Measurements from ENCODE around the gene DIS3.
A peak's percentile ranks its signal among the peaks of the same experiment; 100 is the strongest.
"Not testable (repeated sequence)": the region's sequence is repeated elsewhere in the genome, so short reads cannot be mapped to it uniquely, and the experiment has no call there.

The DIS3 gene, protein sequence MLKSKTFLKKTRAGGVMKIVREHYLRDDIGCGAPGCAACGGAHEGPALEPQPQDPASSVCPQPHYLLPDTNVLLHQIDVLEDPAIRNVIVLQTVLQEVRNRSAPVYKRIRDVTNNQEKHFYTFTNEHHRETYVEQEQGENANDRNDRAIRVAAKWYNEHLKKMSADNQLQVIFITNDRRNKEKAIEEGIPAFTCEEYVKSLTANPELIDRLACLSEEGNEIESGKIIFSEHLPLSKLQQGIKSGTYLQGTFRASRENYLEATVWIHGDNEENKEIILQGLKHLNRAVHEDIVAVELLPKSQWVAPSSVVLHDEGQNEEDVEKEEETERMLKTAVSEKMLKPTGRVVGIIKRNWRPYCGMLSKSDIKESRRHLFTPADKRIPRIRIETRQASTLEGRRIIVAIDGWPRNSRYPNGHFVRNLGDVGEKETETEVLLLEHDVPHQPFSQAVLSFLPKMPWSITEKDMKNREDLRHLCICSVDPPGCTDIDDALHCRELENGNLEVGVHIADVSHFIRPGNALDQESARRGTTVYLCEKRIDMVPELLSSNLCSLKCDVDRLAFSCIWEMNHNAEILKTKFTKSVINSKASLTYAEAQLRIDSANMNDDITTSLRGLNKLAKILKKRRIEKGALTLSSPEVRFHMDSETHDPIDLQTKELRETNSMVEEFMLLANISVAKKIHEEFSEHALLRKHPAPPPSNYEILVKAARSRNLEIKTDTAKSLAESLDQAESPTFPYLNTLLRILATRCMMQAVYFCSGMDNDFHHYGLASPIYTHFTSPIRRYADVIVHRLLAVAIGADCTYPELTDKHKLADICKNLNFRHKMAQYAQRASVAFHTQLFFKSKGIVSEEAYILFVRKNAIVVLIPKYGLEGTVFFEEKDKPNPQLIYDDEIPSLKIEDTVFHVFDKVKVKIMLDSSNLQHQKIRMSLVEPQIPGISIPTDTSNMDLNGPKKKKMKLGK

DNA sequence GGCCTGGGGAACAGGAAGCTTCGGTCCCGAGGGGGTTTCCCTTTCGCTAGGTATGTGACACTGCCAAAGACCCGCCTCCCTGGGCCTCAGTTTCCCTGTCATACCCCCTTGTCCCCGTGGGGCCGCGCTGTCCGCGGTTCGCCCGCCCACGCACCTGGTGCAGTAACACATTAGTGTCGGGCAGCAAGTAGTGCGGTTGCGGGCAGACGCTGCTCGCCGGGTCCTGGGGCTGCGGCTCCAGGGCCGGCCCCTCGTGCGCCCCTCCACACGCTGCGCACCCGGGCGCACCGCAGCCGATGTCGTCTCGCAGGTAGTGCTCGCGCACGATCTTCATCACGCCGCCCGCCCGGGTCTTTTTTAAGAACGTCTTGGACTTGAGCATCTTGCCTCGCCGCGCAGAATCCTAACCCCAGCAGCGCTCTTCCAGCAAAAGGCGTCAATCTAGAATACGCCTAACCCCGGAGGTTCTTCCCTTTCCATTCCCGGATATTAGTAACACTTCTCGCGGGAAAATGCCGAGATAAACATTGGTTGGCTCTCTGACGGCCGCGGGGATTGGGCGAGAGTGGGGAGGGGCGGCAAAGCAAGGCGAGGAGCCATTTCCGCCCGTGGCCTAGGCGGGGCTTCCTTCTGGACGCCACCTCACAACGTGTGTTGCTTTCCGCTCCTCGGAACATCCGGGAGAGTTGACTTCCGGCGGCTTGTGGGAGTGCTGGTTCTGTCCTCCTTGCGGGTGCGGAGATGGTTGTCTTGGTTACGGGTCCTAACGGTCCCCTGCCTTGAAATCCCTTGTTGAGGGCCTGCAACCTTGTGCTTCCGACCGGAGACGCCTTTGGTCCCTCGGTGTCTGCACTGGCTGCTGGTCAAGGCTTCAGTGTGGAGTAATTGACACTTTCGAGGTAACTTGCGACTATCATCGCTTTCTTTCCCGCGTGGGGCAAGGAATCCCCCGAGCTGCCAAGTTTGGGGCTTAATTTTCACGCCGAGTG, at the start of gene DIS3, which contains the start of gene PIBF1:
Gene DIS3 (minus strand): TSS at position 450 of the 989 bp plus-strand sequence. CDS start 68 bp downstream, at position 382.
Gene PIBF1 (plus strand): TSS at position 683 of the 989 bp plus-strand sequence. CDS start 1,337 bp downstream, outside the sequence.
- peak within 1 kb of the TSS; percentile 92 for H3K4me3 ChIP-seq (ENCODE audit: low read depth, low read length)

DNA sequence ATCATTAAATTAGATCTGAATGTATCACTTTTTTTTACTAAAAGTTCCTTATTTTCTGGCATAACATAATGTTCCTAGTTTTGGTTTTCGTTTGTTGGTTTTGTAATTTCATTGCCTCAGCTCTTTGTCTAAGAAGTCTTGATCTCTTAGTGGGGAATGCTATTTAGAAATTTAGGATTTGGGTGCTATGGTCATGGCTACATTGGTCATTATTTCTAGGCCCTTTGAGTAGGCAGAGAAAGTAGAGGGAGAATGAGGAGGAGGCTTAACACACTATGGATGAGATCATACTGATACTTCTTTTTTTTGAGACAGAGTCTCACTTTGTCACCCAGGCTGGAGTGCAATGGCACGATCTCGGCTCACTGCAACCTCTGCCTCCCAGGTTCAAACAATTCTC, 42.0 kb upstream of the DIS3 start:
- no peak overlapping the region for H3K4me3 ChIP-seq (ENCODE audit: low read depth, low read length)

DNA sequence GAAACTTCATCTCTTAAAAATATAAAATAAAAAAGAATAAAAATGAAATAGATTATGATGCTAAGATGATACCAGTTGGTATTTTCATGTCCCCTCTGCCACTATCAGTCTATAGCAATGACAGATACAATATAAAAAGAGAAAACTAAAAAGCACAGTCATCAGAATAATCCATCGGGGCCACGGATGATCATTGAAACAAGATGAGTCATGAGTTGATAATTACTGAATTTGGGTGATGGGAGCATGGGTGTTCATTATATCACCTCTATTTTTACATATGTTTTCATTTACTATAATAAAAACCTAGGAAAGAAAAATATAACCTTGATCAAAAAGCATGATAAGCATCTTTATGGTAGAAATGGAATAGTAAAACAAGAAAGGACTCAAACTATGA, 41.4 kb upstream of the DIS3 start:
- H3K4me3 ChIP-seq (ENCODE audit: low read depth, low read length): no peak overlapping the region

DNA sequence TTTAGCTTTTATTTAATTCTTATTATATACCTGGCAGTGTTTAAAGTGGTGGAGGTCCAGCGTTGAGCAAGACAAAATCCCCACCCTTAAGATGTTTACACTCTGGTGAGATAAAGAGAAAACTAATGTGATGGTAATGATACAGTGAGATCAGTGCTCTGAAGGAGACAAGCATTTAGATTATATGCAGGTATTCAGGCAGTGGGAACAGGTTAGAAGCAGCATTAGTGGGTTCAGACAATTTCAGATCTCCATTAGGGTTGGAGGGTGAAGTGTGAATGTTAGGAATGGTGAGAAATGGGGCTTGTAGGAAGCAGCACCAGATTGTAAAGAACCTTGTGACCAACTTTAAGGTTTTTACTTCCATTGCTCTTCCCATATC, 39.2 kb upstream of the DIS3 start:
- H3K4me3 ChIP-seq (ENCODE audit: low read depth, low read length): no peak overlapping the region

DNA sequence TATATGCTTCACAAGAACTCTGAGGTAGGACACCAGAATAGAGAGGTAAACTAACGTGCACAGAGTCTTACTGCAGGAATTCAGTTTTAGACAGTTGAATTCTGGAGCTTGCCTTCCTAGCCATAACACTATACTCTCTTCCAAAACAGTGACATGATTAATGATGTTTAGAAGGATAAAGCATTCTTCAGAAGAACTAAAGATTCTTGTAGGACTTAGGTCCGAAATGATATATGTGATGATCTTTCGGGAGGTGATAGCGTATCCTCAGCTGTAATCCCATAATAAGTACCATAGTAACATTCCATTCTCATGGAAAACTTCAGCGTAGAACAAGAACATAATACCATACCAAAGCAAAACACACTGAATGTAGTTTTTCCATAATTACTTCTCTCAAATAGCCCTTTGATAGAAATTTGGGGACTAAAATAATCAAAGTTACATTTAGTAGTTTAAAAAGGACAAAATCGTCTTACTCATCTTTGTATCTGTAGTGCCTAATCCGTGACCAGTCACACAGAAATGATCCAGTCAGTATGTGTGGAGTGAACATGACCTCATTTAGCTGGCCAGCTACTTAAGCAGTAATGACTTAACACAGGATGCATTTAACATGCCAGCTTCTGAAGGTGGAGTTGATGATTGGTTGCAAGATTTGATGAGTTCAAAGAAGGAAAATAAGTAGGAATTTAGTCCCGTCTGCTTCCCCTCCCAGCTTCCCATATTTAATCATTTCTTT, 38.6 kb upstream of the DIS3 start:
- no peak overlapping the region for H3K4me3 ChIP-seq (ENCODE audit: low read depth, low read length)

DNA sequence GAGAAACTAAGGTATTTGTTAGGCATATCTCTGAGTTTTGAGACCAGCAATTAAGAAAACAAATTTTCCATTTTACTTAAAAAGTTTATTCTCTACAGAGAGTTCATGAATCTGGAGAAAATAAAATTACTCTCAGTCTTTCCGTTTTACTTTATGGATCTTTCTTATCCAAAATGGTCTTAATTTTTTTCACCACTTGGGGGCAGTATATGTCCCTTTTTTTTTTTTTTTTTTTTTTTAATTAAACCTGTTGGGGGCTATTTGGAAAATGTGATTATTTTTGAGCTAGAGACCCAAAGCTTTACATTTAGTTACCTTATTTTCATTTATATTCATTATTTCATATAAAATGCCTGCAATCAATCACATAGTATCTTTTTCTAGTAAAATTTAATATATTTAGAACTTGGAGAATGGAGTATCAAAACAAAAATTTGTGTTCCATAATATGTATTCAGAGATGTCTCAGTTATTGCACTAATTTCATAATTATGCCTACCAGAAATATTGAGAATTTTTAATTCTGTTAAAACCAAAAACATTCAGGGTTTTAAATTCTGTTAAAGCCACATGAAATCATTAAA, 27.3 kb upstream of the DIS3 start:
- no peak overlapping the region for H3K4me3 ChIP-seq (ENCODE audit: low read depth, low read length)

DNA sequence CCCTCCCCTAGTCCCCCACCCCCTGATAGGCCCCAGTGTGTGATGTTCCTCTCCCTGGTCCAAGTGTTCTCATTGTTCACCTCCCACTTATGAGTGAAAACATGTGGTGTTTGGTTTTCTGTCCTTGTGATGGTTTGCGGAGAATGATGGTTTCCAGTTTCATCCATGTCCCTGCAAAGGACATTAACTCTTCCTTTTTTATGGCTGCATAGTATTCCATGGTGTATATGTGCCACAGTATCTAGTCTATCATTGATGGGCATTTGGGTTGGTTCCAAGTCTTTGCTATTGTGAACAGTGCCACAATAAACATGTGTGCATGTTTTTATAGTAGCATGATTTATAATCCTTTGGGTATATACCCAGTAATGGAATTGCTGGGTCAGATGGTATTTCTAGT, 24.8 kb upstream of the DIS3 start:
- H3K4me3 ChIP-seq (ENCODE audit: low read depth, low read length): not testable (repeated sequence)

DNA sequence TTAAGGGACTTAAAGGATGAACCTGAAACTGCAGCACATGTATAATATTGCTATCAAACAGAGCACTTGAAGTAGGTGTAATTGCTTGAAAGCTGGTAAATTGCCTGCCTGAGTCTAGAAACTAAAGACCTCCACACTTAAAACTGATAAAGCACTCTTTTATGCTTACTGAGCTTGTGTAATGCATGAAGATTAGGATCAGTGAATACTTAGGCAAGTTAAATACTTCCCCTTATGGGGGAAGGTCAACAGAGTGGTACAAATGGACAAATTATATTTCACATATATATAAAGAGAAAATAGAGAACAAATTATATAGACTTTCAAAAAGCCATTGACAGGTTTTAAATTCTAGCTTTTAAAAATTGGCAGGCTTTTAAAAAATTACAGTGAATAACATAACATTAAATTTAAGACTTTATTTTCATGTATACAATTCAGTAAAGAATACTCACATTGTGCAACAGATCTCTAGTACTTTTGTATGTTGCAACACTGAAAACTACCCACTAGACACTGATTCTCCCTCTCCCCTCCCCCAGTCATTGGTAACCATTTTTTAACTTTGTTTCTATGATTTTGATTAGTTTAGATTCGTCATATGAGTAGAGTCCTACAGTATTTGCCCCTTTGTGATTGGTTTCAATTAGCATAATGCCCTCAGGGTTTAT, 24.1 kb upstream of the DIS3 start:
- H3K4me3 ChIP-seq (ENCODE audit: low read depth, low read length): no peak overlapping the region

DNA sequence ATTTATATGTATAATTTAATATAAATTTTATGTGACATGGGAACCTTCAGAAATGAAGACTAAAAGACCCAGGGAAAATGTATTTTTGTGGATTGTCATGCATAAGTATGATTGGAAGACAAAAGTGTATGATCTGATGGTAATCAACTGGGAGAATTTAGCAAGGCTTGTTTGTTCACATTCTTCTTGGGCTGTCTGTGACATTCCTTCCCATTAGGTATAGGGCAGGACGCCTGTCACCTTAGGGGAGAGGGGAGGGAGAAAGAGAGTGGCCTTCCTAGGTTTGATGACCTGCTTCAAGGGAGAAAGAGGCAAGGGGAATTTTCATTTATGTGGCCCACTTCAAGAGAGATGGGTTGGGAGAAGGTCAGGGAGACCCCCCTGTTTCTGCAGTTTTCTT, 22.6 kb upstream of the DIS3 start:
- no peak overlapping the region for H3K4me3 ChIP-seq (ENCODE audit: low read depth, low read length)

DNA sequence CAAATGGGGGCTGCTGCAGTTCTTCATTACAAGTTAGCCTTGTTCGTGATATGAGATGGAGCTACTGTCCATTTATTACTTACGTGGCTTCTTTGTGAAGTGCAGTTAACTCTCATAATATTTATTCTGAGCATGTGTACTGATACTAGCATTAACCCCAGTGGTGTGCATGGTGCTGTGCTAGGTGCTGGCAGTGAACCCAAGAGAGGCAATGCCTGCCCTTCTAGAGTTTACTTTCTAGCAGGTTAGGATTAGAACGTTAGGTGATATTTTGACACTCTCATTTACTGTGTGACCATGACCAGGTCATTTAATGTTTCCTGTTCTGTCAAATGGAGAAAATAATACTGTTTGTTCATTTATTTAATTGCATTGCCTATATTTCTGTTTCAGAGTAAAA, 17.1 kb upstream of the DIS3 start:
- no peak overlapping the region for H3K4me3 ChIP-seq (ENCODE audit: low read depth, low read length)

DNA sequence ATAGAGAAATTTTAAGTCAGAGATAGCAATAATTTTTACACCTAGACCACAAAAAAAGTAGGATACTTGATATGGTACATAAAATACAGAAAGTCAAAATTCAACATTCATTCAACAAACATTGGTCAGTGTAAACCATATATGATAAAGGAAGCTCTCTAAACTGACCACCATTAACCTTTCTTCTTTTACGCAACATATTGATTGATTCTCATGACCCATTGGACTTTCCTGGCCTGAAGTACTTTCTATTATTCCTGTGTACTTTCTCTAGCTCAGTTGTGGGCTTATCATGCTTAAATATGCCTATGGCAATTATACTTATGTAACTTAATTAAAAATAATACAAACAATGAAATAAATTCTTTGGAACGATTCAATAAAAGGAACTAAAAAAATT, 10.9 kb upstream of the DIS3 start:
- no peak overlapping the region for H3K4me3 ChIP-seq (ENCODE audit: low read depth, low read length)

DNA sequence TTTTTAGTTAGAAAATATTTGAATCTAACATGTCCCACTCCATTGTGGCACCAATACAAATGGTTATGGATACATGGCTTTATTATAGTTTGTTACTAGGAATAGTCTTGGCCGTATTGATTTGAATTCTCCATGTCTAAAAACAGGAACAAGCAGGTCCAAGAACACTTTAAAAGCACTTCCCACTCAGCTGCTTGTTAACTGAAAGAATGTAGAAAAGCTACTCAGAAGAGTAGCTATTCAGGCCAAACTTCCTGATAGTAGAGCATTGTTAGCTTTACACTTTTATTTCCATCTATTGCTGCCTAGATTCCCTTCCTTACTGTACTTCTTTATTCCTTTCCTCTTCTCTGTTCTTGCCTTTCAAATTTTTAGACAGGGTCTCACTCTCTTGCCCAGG, 7.1 kb upstream of the DIS3 start:
- no peak overlapping the region for H3K4me3 ChIP-seq (ENCODE audit: low read depth, low read length)

DNA sequence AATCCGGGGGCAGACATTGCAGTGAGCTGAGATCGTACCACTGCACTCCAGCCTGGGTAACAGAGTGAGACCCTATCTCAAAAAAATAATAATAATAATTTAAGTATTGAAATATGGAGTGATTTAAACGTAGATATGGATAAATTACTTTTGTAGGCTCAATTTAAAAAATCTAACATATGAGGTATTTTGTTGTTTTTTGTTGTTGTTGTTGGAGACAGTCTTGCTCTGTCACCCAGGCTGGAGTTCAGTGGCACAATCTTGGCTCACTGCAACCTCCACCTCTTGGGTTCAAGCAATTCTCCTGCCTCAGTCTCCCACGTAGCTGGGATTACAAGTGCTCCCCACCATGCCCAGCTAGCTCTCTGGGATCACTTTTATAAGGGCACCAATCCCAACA, 3.0 kb upstream of the DIS3 start:
- H3K4me3 ChIP-seq (ENCODE audit: low read depth, low read length): not testable (repeated sequence)

DNA sequence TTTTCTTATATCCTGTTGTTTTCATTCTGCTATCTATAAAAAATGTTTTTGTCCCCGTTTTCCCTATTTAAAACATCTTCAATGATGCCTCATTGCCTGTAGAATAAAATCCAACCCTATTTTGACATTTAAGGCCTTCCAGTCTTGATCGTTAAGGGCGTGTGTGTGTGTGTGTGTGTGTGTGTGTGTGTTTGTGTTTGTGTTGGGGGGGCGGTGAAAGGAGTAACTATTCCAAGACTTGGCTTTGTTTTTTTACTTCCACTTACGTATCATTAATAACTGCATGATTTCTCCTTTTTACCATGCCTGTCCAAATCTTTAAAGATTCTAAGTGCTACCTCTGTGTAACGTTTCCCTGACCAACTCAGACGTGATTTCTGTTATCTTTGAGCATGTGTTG, 1.0 kb upstream of the DIS3 start:
- H3K4me3 ChIP-seq (ENCODE audit: low read depth, low read length): peak overlapping the region; percentile 92

DNA sequence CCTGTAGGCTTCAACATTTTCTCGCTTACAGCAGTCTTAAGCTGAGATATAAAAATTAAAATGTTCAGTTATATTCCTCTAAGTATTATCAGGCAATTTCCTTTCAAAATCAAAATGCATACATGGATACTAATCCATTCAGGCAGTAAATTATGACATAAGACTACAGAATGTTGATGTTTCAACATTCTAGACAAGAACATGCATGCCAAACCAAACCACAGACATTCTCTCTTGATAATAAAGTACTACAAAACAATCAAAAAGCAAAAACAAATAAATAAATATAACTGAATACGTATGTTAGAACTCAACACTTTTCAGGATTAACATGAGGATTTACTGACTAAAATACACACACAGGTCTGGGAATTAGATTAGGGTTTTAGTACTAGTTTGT, 7.7 kb downstream of the DIS3 start:
- no peak overlapping the region for H3K4me3 ChIP-seq (ENCODE audit: low read depth, low read length)

DNA sequence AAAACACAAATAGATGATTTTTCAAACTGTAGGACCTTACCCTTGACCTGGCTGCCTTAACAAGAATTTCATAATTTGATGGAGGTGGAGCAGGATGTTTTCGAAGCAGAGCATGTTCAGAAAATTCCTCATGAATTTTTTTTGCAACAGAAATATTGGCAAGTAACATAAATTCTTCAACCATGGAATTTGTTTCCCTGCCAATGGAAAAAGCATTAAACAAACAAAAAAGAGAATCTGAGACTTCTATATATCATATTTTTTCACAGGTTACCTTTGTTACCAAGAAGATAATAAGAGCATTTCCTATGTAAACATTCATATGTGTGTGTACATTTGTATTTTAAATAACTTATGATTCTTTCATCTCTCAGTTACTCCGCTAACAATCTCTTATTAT, 18.3 kb downstream of the DIS3 start:
- no peak overlapping the region for H3K4me3 ChIP-seq (ENCODE audit: low read depth, low read length)

DNA sequence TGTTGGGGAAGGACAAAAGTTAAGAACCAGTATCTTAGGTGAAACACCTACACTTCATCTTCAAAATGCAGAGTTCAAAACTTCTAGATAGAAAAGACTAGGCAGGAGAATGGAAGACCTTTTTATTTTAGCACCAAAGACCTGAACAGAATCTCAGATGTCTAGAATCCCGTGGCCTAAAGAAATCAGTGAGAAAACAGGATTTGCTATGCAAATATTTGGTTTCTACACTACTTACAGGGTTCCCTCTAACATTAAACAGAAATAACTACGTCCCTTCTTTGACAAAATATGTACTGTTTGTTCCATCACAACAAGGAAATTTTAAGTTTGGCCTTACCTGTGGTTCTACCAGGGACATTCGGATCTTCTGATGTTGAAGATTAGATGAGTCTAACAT, 21.5 kb downstream of the DIS3 start:
- H3K4me3 ChIP-seq (ENCODE audit: low read depth, low read length): no peak overlapping the region

DNA sequence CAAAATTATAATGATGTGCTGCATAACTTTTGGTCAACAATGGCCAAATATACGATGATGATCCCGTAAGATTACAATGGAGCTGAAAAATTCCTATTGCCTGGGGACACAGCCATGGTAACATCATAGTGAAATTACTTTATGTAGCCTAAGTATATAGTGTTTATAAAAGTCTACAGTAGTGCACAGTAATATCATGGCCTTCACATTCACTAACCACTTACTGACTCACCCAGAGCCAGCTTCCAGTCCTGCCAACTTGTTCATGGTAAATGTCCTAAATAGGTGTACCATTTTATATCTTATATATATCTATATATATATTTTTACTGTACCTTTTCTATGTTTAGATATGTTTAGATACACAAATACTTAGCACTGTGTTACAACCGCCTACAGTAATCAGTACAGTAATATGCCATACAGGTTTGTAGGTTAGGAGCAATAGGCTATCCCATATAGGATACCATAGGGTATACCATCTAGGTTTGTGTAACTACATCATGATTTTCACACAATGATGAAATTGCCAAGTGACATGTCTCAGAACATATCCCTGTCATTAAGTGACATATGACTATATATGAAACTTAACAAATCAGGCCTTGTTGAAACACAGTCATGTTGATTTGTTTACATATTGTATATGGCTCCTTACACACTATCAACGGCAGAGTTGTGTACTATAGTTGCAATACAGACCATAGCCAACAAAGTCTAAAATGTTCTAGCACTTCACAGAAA, 23.7 kb downstream of the DIS3 start:
- H3K4me3 ChIP-seq (ENCODE audit: low read depth, low read length): no peak overlapping the region
